PC-3 (cell line): ENCODE data around the gene FNBP1L.

ENCODE experiments used
- EZH2 ChIP-seq: fragments of 300-600 bp; sonication (generic); IDR thresholded peaks from one replicate; pipeline ENCODE4 v1.6.1; 2017; ENCODE audit warnings: antibody characterized with exemption, mild to moderate bottlenecking, low read length; ENCODE audit not compliant: unreplicated experiment
- EZH2phosphoT487 ChIP-seq: fragments of 300-600 bp; sonication (generic); IDR thresholded peaks from 2 replicates; pipeline ENCODE4 v1.6.1; 2018; ENCODE audit warnings: mild to moderate bottlenecking, antibody characterized with exemption, low read length, borderline replicate concordance
- TF ChIP-seq, protein P1 (sequence below): fragments of 300-600 bp; sonication (generic); conservative IDR thresholded peaks from 2 replicates; pipeline ENCODE4 v1.5.1; 2017; ENCODE audit warnings: antibody characterized with exemption, low read depth, mild to moderate bottlenecking, low read length

- TF ChIP-seq, protein P1, sequence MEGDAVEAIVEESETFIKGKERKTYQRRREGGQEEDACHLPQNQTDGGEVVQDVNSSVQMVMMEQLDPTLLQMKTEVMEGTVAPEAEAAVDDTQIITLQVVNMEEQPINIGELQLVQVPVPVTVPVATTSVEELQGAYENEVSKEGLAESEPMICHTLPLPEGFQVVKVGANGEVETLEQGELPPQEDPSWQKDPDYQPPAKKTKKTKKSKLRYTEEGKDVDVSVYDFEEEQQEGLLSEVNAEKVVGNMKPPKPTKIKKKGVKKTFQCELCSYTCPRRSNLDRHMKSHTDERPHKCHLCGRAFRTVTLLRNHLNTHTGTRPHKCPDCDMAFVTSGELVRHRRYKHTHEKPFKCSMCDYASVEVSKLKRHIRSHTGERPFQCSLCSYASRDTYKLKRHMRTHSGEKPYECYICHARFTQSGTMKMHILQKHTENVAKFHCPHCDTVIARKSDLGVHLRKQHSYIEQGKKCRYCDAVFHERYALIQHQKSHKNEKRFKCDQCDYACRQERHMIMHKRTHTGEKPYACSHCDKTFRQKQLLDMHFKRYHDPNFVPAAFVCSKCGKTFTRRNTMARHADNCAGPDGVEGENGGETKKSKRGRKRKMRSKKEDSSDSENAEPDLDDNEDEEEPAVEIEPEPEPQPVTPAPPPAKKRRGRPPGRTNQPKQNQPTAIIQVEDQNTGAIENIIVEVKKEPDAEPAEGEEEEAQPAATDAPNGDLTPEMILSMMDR: no peak
- TF ChIP-seq EZH2: no peak
- TF ChIP-seq EZH2phosphoT487: no peak
These were observed 48.0 kb downstream of the FNBP1L start for GRCh38 chr1:93495911-93496310.
